Measurements from ENCODE around the gene RP2. TPM values are rescaled to one million over a fixed set of nuclear protein-coding genes. Genes with fewer than 3 reads are reported as not detected.
A peak's percentile ranks its signal among the peaks of the same experiment; 100 is the strongest.

Gene RP2
- total RNA-seq, result 1 to 10 TPM; 2.4 to 9.0 (median 3.6) TPM
- 1 to 10 TPM; 1.8 to 4.5 TPM for polyA plus RNA-seq
- long read RNA-seq, donor 1, partial matches to known transcripts, result 0 of 3 reads
- long read RNA-seq, donor 1, other reads (novel, unspliced or antisense), result 1 of 3 reads
- long read RNA-seq, donor 2, transcript RP2-201 (5 exons, 3,803 nt), result major isoform, 13 of 13 reads
- long read RNA-seq, donor 2, partial matches to known transcripts, result 0 of 13 reads
- long read RNA-seq, donor 2, other reads (novel, unspliced or antisense), result 0 of 13 reads
- long read RNA-seq, donor 3, transcript RP2-201 (5 exons, 3,803 nt), result major isoform, 8 of 8 reads
- long read RNA-seq, donor 3, partial matches to known transcripts, result 0 of 8 reads
- long read RNA-seq, donor 3, other reads (novel, unspliced or antisense), result 0 of 8 reads

GRCh38 chrX:46836701-46837557 is at the start of gene RP2:
TSS of gene RP2 (plus strand) at chrX:46837043. CDS start at chrX:46837101, 58 bp downstream.
- Histone ChIP-seq H3K4me3 (peak within 1 kb of the TSS; percentile 46 to 99 (median 80)), H3K27ac (peak within 1 kb of the TSS; percentile 72 to 93 (median 87)), H3K36me3 (no peaks in the 10 kb centered on the region), H3K9me3 (no peaks in the 10 kb centered on the region), H3K27me3 (no peaks in the 10 kb centered on the region), H3K4me1 (peaks cover 0 to 27% (median 5%) of the 10 kb centered on the region in 12 donors)
- WGBS, 4 donors, result 0 to 40% (median 19%) methylated on average over 58 to 71 of the region's 71 CpGs
- peak; percentile 91 to 94 (median 93) for DNase-seq
- TF ChIP-seq CTCF (IDR thresholded peaks at IDR 0.05), result peak in 6 of 12 donors; percentile 11 to 48 (median 28)
- TF ChIP-seq POLR2A (IDR thresholded peaks at IDR 0.05), result peak; percentile 41 to 92
- ATAC-seq, result peak; percentile 99
- intact Hi-C loops (cut with DNase I), result no loop called here

GRCh38 chrX:46788902-46789301 is 47.9 kb upstream of the RP2 start:
- ATAC-seq, result no peak
- TF ChIP-seq POLR2A (IDR thresholded peaks at IDR 0.05), result no peak
- TF ChIP-seq CTCF (IDR thresholded peaks at IDR 0.05), result no peak
- 45 to 58% (median 52%) methylated on average over 4 of the region's 4 CpGs for WGBS, 4 donors

GRCh38 chrX:46791927-46792809 is 44.7 kb upstream of the RP2 start:
- no peak for DNase-seq
- Histone ChIP-seq H3K27ac (peak overlapping the region in 1 of 12 donors; percentile 76), H3K9me3 (no peaks in the 10 kb centered on the region), H3K36me3 (no peaks in the 10 kb centered on the region), H3K4me1 (peaks cover 0 to 19% (median 0%) of the 10 kb centered on the region in 12 donors), H3K27me3 (no peaks in the 10 kb centered on the region), H3K4me3 (peak overlapping the region in 1 of 12 donors; percentile 2)
- ATAC-seq, result peak in 3 of 4 donors; percentile 48 to 61 (median 50)
- intact Hi-C loops (cut with DNase I), result loop anchor here in 3 of 10 donors (5.0 to 10.0 kb wide), 2 partner anchors 35 to 237 kb away; partner anchors contain the start of gene SLC9A7 (in 1 of the 3)
- WGBS, 4 donors, result 41 to 66% (median 60%) methylated on average over 7 of the region's 7 CpGs
- TF ChIP-seq CTCF (IDR thresholded peaks at IDR 0.05), result no peak
- TF ChIP-seq POLR2A (IDR thresholded peaks at IDR 0.05), result no peak

More at GRCh38 chrX:46788902-46789301, 47.9 kb upstream of the RP2 start:
- Histone ChIP-seq H3K9me3 (no peaks in the 10 kb centered on the region), H3K27ac (no peak overlapping the region), H3K27me3 (no peaks in the 10 kb centered on the region), H3K36me3 (no peaks in the 10 kb centered on the region), H3K4me1 (peaks cover 0 to 19% (median 0%) of the 10 kb centered on the region in 12 donors), H3K4me3 (no peak overlapping the region)
- no peak for DNase-seq
- intact Hi-C loops (cut with DNase I), result no loop called here

Measured in heart left ventricle (tissue), 16 donors.